Measurements from ENCODE around the gene KIF23.

DNA sequence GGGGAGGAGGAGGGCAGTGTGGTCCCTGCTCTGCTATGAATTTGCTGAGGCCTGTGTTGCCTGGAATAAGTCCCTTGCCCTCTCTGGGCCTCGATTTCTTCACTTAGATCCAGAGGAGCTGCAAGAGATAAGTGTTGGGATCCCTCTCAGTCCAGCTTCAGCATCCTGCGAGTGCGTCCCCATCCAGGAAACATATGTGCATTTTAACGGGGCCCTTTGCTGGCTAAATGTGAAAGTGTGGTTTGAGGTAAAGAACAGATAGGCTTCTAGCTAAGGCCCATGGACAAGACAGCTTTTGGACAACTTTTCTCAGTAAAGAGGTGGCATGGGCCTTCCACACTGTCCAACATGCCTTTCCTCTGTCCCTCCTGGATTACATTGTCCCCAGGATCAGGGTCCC lies 64.9 kb downstream of the KIF23 start:
- TF ChIP-seq EZH2 (IDR thresholded peaks at IDR 0.05) (no peak), CEBPB (IDR thresholded peaks at IDR 0.05; ENCODE audit: low read depth) (no peak)
- TF ChIP-seq, protein P1, sequence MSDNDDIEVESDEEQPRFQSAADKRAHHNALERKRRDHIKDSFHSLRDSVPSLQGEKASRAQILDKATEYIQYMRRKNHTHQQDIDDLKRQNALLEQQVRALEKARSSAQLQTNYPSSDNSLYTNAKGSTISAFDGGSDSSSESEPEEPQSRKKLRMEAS (IDR thresholded peaks at IDR 0.05) = no peak

All from HCT116 (cell line).